GM19324 (cell line): ENCODE measurements around the gene ATF6.

ENCODE experiments used
- ATAC-seq: cut with Tn5 transposase; IDR thresholded peaks from one replicate; pipeline ENCODE4 v1.9.1; 2021; ENCODE audit warnings: mild to moderate bottlenecking, moderate library complexity; ENCODE audit not compliant: unreplicated experiment, low FRiP score

The ATF6 gene

DNA sequence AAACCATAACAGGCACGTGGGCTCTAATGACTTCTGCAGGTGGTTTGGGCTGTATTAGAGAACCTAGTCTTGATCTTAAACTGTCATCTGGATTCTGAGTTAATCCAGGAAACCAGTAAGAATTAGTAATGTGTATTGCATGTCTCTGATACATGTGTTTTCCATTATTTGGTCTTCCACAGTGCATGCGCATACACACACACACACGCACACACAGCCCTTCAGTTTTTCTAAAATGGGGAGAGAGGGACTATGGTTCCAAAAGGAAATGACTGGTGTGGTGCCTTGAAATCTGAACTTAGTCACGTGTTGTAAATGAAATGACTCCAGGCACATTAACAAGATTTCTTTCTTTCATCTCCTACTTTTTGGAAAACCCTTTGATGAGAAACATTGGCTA is 190.0 kb downstream of the ATF6 start:
- no peak for ATAC-seq

DNA sequence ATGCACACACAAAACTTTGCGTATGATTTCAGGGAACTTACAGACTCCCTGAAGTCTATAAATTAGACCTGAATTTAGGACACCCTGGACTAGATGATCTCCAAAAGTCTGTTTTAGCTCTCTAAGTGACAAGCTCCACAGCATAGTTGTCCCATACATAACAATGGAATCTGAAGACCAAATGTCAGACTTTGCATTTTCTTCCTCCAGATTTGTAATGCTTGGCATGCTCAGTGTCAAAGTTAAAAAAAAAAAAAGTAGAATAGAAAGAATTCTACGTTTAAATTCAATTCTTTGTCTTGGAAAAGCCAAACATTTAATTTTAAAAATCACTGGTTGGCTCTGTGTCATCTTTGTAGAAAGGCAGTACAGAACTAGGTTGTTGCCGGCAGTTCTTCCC is 190.8 kb downstream of the ATF6 start:
- ATAC-seq = no peak

DNA sequence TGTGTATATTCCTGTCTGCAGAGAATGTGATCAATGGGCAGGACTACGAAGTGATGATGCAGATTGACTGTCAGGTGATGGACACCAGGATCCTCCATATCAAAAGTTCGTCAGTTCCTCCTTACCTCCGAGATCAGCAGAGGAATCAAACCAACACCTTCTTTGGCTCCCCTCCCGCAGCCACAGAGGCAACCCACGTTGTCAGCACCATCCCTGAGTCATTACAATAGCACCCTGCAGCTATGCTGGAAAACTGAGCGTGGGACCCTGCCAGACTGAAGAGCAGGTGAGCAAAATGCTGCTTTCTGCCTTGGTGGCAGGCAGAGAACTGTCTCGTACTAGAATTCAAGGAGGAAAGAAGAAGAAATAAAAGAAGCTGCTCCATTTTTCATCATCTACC is 192.3 kb downstream of the ATF6 start:
- no peak for ATAC-seq

DNA sequence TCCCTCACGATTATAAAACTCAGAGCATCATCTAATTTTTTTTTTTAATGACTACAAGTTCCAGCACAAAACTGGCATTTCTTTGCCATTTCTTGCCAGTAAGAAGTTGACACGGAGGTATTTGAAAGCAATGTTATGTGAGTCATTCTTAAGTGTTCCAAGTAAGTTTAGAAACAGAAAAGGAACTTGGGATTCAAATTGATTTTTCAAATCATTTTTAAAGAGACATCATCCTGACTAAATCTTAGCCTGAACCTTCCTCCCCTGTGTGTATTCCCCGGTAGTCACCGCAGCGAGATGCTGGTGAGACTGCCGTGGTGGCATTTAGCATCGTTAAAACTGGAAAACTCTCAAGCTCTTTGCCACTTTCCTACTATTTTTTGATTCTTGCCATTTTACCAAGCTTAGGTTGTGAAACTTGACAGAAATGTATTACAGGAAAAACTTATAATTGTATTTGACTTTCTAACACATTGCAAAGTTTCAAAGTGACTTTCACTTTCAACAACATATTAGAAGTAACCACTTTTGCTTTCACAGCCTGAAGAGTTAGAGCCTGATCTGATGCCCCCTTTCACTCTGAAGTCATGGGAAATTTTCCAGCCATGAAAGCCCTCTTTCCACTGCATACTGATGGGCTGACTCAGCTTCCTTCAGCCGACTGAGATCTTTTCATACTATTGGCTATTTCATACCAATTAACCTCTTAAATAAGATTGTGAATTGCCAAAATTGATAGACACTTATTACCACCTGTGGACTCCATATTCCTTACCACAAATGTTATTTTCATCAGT is 196.2 kb downstream of the ATF6 start:
- peak; percentile 70 for ATAC-seq

DNA sequence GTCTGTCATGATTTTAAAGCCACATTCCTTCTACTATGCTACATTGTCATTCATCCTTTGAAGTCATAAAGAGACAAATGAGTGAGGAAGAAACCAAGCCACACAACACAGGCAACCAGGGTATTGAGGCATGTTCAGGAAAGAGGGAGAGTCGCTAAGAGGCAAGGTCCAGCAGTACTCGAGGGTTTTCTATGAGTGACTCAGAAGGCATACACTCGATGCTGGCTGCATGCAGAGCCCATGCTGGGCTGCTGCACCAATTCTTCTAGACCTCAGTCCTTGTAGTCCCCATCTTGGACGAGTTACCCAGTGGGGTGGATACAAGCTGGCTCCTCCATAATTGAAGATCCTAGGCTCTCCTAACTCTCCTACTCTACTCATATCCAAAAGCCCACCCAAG is 199.9 kb downstream of the ATF6 start:
- no peak for ATAC-seq

DNA sequence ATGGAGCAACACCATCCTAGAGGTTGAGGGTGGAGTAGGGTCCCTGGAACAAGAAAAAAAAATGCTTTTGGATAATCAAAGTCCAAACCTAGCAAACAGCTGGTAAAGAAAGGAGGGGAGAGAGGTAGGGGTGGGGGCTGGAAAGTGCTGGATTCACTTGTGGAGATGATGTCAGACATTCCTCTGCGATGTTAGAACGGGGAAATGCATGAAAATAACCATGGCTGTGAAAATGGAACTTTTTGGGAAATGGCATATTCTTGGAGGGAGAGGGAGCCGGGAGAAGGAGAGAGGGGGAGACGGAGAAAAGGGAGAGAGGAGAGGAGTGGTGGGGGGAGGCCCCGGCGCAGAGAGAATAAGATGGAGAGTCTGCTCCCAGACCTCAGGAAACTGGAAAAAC is 203.9 kb downstream of the ATF6 start:
- ATAC-seq = no peak

DNA sequence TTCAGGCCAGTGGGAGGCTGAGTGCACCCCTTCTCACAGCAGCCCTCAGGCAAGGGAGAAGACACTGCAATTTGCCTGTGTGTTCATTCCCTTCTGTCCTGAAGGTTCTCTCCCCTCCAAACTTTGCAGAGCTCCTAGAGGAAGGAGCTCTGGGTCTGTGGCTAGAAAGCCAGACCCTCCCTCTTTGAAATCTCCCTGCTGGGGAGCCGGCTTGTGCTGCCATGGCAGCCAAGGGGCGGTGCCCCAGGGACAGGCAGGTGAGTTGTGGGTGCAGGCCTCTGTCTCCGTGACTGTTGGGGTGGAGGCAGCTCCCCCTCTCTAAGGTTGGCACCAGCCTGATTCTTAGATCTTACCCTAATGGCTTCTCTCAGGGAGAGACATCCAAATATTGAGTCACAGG is 204.5 kb downstream of the ATF6 start:
- no peak for ATAC-seq

DNA sequence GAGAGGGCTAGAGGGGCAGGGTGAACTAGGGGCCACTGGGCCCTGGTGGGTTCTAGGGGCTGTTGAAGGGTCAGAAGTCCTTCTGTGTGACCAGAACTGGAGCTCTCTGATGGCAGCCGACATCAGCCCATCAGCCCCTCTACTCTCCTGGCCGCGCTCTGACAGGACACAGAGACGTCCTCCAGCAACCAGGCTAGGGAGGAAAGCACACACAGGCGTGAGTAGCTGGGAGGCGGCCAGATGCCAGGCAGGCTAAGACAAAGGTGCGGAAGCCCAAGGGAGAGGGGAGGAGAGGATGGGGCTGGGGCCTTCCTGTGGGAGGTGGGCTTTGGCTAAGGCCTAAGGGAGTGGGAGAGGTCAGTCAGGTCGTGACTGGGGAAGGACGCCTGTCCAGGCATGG is 206.7 kb downstream of the ATF6 start:
- no peak for ATAC-seq

DNA sequence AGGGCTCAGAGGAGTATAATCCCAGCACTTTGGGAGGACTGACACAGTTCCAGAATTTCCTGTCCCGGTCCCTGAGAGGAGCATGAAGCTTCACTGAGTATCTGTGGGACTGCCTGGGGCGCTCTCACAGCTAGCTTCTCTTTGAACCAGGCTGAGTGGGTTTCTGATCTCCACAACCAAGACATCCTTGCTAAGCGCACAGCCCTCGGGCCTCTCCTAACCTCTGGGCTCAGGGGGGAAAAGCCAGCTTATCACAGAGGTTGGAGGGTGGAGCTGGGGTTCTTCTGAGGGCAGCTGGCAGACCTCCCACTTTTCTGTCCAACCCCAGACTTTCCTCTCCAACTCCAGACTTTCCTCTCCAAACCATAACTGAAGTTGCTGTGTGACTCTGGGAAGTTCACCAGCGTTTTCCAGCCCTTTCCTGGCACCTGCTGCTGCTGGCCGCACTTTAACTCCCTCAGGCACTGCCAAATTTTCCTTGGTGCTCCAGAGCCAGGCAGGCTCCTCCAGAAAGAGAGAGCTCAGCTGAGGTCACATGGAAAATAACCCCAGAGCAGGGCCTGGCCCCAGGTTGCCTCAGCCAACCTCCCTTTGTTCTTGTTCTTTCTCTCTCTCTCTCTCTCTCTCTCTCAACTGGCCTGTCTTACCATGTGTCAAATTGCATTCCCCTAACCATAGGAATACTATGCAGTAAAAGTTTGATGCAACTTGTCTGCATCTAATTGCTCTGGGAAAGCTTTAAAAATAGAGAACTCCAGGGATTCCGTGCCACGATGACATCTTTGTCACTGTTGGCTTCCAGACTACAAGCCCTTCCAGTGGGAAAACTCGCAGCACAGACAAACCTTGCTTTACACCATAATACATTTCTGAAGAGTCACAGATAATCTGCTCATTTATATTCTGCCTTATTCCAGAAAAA is 208.1 kb downstream of the ATF6 start:
- no peak for ATAC-seq

DNA sequence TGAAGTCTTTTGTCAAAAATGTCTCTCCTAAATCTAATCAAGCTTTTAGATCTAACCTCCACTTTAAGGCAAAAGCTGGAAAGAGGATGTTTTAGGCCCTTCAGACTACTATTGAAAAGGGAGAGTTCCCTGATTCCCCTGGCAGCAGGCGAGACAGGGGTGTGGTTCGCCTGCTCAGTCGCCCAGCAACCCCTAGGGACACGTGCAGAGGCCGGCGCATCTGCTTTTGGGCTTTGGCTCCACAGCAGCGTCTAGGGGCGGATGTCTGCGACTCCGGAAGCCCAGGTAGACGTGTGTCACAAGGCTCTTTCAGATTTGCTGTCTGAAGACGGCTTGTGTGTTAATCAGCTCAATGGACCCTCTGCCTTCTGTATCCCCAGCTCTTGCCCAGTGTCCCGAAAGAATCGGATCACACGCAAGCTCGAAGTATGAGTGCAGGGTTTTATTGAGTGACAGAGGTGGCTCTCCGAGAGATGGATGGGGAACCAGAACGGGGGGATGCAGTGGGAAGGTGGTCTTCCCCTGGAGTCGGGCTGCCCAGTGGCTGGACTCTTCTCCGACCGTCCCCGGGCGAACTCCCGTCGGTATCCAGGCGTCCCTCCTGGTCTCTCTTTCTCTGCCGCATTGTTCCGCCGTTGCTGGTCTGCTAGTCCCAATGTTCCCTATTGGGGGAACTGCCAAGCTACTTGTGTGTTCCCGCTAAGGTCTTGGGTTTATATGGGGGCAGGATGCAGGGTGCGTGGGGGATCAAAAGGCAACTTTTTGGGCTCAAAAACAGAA is 212.1 kb downstream of the ATF6 start:
- no peak for ATAC-seq

DNA sequence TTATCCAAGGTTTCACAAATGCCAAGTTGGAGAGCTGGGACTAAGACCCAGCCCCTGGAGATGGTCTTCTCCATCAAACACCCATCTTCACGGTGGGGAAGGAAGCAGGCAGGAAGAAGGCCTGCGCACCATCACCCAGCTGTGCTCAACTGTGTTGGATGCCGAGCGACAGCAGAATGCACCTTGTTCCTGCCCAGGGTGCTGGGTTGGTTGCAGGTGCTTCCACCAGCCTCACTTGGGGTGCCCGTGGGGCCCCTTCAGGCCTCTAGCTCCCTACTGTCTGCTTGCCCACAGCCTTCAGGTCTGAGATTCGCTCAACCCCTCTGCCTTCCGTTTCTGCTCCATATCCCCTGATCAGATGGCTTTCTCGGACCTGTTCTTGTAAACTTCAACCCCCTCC is 215.0 kb downstream of the ATF6 start:
- ATAC-seq = no peak

DNA sequence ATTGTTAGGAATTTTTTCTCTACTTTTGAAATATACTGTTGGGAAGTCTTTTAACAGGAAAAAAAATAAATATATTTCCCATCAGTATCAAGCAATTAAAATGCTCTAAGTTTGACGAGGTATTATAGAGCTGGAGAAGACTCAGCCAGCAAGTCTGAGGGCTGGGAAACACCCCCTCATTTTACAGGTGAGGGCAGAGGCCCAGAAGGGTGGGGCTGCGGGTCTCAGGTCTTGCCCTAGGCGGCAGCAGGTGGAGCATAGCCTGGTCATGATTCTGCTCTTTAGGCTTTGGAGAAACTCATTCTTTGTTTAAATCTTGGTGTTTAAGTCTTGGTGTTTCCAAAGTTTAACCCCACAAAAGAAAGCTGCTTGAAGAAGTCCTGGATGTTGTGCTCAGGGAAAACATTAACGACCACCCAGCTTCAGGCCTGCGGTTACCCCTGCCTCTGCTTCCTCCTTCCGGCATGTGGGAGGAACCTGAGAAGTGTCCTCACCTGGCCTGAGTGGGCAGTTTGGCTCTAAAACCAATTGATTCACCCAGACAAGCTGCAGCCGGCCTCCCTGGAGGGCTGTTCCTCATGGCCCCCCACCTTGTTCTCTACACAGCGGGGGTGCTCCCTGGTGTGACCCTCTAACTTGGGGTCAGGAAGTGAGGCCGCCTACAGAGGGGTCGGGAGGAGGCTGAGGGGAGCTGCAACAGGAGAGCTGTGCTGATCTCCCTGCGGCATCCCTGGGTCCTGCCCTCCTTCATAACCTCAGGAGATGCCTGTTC is 215.8 kb downstream of the ATF6 start:
- no peak for ATAC-seq

DNA sequence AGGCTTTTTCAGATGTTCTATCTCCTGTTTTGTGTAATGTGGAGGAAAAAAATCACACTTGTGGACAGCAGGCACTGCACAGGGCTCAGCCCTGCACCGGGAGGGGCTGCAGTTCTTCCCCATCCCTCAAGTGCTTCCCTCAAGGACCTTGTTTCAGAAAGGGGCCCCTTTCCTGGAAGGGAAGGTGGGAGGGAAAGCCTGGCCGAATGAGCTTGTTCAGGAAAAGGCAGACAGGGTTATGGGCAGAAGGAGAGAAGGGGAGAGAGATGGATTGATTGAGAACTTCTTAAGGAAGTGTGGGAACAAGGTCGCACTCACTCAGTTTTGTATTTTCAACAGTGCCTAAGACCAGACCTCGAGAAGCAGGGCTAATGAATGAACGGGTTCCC is 216.4 kb downstream of the ATF6 start:
- ATAC-seq = no peak

DNA sequence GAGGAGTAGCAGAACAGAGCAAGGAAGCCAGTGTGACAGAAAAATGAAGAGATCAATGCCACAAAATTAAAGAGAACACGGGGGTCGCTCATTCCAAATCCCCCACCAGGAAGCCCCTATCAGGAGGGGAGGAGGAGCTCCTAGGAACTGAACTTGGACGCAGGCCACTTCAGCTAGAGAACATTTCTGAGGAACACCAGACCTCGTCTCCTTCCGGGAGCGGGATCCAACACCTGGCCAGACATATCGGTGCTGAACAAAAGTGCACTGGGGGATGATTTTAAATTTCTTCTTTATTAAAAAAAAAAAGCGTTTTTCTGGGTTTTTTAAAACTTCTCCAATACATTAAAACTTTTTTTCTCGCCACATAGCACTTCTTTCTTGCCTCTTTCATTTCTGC is 216.8 kb downstream of the ATF6 start:
- ATAC-seq = no peak

DNA sequence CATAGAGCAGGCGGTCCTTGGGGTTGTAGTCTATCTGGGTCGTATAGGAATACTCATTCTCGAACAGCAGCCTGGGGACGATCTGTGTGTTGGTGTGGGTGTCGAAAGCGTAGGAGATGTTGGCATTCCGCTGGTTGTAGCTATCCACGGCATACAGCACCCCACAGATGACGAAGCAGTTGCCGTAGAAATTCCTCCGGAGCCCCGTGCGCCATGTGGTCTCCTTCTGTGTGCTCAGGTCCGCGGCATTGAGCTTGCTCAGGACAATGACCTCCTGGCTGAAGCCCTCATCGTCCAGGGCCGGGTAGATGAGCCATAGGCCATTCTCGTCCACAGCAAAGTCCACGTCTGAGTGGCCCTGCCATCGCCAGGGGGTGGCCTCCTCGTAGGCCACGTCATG is 217.6 kb downstream of the ATF6 start:
- no peak for ATAC-seq

DNA sequence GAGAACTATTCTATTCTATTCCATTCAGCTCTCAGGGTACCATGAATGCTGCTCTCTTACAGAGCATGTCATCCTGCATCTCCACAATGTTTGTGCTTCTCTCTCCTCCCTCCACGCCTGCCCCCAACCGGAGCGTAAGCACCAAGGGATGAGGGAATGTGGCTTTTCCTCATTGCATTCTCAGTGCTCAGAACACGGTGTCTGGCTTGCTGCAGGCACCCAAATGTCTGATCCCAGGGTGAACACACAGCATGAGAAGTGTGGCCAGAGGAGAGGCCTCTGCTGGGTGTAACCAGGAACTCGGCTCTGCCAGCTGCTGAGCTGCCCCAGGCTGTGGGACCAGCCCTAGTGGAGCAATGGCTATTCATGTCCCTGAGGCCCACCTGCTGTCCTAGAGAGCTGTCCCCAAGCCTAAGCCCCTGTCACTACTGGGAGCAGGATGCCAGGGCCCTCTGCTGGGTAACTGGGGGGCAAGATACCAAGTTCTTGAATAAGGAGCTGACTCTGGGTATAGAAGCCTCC is 219.2 kb downstream of the ATF6 start:
- ATAC-seq = no peak

DNA sequence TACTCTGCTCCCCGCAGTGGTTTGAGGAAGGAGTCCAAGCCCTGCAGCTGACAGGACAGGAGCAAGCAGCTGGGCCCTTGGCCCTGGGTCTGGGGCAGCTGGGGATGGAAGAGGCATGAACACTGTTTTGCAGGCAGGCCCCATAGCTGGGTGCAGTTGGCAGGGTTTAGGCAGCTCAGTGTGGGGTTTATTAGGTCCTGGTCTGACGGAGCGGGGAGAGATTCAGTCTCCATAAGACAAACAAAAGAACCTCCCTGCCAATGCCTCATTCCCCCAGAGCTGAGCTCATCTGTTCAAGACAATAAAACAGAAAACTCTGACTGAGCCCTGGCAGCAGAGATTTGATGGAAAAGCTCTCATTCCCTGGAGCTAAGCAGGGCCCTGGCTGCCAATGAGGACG is 220.2 kb downstream of the ATF6 start:
- ATAC-seq = no peak

DNA sequence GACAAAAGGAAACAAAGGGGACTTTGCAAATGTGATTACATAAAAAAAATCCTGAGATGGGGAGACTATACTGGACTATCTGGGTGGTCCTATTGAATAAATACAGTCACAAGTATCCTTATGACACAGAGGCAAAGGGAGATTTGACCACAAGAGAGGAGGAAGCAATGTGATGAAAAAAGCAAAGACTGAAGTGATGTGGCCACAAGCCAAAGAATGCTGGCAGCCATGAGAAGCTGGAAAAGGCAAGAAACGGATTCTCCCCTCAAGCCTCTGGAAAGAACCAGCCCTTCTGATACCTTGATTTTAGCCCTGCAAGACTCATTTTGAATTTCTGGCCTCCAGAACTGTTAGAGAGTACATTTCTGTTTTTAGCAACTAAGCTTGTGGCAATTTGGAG is 221.2 kb downstream of the ATF6 start:
- ATAC-seq = no peak

DNA sequence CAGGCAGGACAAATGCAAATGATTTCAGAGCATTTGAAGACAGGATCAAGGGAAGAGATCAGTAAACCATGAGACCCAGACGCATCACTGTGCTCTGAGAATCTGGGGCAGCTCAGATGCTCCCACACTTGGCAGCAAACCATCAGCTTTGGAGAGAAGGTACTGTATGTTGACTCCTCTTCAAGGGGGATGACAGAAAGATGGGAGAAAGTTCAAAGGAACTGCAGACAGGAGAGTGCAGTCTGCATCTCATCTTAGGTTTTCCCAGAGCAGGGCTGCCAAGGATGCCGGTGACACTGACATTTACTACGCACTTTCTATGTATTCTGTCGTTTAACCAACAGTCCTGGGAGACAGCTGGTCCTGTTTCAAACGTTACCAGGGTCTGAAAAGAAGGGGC is 221.8 kb downstream of the ATF6 start:
- no peak for ATAC-seq

DNA sequence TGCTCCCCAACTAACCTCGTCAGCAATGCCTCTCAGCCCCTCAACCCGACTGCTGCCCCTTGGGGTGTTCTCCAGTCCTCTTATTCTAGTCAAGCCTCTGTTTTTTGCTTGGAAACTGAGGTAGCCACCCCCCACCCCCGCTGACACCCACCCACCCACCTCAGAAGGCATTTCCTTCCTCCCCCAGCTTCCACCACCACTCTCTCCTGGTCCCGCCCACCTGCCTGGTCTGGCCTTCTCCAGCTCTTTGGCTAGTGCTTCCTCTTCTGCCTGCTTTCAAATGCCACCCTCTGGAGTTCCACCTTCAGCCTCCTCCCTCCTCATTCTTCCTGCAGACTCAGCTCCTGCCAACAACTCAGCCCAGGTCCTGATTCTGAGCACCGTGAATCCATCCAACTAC is 222.3 kb downstream of the ATF6 start:
- ATAC-seq = no peak
